ENCODE results near the gene ZEB1.

DNA sequence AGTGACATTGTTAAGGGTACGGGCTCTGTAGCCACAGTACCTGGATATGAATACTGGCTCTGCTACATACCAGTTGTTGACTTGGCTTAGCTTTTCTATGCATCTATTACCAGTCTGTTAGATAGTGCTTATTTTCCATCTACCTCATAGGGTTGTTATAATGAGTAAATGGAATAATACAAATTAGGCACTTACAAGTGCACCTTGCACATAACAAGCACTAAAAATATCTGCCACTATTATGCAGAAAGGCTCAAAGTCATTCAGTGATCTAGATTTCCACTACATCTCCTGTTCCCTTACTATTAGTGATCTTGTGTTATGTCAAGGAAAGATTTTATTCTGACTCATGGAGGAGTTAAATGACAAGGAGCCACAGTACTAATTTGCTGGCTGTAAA is 27.9 kb upstream of the ZEB1 start:
- TF ChIP-seq CTCF (IDR thresholded peaks at IDR 0.05) (no peak), POLR2AphosphoS5 (IDR thresholded peaks at IDR 0.05; ENCODE audit: insufficient read depth in 1 of 2, low read depth in 1 of 2) (no peak)

Measured in vagina (tissue), 2 donors.